NCI-H2227 treated with DMSO at 0.1 percent for 48 hours (cell line): ENCODE data around the gene NRL.
"Not testable (repeated sequence)": the region's sequence is repeated elsewhere in the genome, so short reads cannot be mapped to it uniquely, and the experiment has no call there.

Experiments
- DNase-seq: peaks from one replicate; lab custom pipeline; 2025; lab: John Stamatoyannopoulos, UW

Gene NRL

DNA sequence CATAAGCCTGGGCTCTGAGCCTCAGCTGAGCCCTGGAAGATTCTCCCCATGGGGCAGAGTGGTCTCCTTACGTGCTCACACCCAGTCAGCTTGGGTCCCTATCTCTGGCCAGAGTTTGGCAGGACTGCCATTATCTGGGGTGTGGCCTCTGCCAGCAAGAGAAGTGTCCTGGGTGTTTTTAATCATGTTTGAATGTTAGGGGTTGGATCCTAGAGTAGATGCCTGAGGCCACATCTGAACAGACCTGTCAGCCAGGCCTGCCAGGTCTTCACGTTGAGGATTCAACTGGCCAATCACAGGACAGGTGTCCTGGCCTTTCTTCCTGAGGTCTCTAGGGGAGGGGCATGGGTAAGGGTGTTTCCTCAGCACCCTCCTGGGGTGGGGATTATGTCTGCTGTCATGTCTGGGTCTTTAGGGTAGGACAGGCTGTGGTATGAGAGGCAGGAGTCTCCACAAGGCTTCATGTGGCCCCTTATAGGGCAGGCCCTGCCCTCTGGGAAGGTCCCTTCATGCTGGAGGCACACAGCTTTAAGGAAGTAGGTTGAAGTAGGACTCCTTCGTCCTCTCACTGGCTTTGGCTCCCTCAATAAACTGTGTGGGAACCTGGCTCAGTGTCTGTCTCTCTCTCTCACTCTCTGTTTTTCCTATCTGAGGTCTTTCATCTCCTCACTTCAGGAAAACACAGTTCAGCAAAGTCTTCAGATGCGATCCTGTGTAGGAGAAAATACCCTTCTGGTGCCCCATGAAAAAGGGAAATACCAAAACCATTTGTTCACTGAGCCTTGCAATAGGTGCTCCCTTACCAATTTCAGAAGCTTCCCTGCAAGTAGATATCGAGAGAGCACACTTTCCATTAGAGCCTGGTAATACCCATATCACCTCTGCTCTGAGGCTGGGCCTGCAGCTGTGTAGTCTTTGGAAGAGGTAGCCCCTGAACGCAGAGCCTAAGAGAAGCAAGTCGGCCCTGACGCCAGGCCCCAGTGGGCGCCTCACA, 9.0 kb upstream of the NRL start:
- no peak for DNase-seq

DNA sequence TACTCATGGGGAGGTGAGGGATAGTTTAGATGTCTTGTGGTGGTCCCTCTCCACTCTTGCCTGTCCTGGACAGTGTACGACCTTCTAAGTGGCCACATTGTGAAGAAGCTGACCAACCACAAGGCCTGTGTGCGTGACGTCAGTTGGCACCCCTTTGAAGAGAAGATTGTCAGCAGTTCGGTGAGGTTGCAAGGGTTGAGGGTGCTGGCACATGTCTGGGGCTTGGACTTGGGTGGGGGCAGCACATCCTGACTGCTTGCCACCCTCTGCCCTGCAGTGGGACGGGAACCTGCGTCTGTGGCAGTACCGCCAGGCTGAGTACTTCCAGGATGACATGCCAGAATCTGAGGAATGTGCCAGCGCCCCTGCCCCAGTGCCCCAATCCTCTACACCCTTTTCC, 8.1 kb upstream of the NRL start:
- DNase-seq: no peak

DNA sequence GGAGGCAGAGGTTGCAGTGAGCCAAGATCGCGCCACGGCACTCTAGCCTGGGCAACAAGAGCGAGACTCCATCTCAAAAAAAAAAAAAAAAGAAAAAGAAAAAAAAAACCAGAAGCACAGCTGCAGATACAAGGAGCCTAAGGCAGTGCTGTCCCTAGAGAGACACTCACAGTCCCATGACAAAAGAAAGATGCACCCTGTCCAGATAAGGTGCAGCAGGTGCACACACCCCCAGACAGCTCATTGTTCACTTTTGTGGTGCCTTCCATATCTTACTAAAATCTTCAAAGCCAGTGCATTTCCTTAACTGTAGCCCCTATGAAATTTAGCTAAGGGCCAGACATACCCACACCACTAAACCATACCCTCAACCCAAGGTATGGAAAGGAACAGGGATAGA, 7.7 kb upstream of the NRL start:
- no peak for DNase-seq

DNA sequence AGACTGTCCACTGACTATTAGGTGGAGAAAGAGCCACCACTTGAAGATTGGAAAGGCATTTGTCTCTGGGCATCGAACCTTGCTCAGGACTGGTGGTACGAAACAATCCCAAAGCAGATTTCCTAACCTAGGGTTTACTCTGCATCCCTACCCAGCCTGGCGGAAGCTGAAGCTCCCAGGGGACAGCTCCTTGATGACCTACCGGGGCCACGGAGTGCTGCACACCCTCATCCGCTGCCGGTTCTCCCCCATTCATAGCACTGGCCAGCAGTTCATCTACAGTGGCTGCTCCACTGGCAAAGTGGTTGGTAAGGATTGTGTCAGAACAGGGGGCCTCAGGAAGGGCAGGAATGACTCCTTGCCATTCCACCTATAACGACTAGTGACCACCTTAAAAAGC, 6.5 kb upstream of the NRL start:
- DNase-seq: no peak

GRCh38 chr14:24119691-24120090, 4.9 kb upstream of the NRL start:
- no peak for DNase-seq

DNA sequence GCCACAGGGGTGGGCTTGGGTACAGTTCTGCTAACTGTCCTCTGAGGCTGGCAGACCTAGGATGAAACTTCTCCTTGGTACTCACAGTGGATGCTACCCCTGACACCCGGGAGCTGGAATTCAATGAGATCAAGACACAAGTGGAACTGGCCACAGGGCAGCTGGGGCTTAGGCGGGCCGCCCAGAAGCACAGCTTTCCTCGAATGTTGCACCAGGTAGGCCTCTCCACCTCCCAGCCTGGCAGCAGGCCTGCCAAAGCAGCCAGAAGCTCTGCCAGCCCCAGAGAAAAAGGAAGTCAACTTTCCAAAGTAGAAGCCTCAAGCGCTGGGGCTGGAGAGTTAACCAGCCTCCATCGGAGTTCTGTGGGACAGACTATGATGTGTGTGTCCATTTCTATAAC, 2.4 kb upstream of the NRL start:
- no peak for DNase-seq

- DNase-seq: no peak
Measured at GRCh38 chr14:24116128-24116814, 1.5 kb upstream of the NRL start.

DNA sequence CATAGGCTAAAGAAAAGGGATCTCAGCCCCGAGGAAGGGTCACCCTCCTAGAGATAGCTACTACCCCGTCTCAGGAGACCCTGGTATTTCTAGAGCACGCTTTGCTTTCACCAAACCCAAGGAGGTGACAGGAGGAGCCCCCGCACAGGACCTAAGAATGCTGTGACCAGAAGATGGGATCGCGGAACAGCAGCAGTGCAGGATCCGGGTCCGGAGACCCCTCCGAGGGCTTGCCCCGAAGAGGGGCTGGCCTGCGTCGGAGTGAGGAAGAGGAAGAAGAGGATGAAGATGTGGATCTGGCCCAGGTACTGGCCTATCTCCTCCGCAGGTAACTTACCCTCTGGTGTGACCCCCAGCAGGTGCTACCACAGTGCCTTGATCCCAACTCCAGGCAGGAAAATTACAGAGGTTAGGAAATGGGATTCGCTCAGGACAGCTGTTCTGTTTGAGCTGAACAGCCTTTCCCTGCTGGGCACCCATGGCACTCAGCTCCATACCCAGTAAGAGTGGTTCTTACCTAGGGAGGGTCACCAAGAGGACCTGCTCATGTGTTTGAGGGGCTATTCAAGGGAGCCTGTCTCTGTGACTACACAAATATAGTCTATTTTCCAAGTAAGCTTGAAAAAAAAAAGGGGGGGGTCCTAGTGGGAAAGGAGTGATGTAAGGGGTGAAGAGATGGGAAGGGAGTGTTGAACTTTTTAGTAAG, 826 bp upstream of the NRL start:
- DNase-seq: no peak

DNA sequence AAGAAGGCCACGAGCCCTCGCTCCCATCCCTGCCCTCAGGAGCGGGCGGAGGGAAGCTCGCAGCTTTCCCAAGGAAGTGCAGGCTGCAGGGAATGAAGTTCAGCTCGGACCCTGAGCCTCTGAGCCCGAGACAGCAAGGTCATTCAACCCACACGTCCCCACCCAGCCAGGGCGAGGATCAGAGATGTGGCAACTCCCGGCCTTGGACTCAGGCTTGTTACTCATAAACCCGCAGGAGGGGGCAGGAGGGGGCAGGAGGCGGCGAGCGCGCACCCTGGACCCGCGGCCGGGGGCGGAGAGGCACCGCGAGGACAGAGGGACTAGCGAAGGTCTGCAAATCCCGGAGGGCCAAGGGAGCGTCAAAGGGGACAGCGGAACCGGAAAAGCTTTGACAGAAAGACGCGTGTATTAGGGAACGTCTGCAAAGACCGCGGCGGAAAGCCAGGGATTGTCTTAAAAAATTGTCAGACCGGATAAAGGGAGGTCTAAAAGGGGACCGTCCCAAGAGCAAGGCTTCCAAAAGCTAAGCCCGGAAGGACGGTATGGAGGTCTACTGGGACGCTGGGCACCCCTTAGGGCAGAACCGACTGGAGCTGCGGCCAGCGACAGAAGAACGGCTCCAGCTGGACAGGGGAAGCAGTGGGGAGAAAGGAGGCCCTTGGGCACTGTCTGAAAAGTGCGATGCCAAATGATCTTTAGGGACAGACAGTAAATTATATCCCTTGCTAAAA, 783 bp downstream of the NRL start:
- peak; percentile 83 for DNase-seq

DNA sequence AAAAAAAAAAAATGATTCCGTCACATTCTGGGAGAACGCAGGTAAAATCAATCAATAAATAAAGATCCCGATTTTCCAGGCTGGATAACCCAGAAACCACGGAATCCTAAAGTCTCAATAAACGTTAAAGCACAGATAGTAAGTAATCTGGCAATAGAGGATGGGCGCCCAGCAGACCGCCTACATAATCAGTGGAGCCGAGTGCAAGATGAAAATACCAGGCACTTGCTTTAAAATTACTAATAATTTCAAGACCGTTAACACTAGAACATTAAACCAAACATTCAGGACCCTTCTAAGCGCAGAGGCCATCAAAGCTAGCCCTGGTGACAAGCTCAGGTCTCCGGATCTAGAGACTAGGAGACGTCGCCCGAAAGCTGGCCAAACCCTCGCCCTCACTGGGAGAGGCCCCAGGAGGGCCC, 1.4 kb downstream of the NRL start:
- no peak for DNase-seq

GRCh38 chr14:24110523-24110922, 4.2 kb downstream of the NRL start:
- no peak for DNase-seq

- DNase-seq: no peak
Measured at GRCh38 chr14:24110060-24110459, 4.7 kb downstream of the NRL start.

DNA sequence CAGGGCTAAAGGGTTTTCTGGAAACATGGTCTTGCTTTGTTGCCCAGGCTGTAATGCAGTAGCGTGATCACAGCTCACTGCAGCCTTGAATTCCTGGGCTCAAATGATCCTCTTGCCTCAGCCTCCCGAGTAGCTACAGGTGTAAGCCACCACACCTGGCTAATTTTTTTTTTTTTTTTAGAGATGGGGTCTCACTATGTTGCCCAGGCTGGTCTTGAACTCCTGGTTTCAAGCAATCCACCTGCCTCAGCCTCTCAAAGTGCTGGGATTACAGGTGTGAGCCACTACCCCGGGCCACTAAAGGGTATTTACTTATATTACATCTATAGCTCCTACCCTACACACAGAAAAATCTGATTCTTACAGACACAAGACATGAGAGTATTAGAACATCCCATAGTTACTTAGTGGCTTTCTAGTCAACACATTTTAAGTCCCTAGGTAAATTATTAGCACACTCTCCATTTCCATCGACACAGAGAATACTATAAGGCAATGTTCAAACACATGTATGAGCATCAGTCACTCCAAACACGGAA, 6.3 kb downstream of the NRL start:
- no peak for DNase-seq

DNA sequence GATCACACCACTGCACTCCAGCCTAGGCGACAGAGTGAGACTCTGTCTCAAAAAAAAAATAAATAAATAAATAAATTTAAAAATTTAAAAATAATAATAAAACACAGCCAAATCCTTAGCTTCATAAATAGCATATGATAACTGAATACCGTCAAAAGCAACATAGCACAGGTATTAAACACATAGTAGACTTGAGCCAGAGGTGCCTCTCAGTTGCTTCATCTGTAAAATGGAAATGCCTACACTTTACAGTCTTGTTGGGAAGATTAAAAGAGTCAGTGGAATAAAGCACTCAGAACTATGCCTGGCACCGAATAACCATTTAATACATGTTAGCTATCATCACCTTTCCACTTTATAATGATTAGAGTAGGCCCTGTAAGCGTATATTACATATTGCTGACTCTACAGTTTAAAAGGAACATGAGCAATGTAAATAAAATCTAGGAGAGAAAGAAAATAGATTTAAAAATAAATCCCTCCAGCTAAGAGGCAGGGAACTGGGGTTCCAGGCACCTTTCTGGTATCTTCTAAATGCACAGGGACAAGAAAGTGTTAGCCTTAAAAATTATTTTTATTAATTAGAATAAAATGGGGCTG, 8.0 kb downstream of the NRL start:
- no peak for DNase-seq

DNA sequence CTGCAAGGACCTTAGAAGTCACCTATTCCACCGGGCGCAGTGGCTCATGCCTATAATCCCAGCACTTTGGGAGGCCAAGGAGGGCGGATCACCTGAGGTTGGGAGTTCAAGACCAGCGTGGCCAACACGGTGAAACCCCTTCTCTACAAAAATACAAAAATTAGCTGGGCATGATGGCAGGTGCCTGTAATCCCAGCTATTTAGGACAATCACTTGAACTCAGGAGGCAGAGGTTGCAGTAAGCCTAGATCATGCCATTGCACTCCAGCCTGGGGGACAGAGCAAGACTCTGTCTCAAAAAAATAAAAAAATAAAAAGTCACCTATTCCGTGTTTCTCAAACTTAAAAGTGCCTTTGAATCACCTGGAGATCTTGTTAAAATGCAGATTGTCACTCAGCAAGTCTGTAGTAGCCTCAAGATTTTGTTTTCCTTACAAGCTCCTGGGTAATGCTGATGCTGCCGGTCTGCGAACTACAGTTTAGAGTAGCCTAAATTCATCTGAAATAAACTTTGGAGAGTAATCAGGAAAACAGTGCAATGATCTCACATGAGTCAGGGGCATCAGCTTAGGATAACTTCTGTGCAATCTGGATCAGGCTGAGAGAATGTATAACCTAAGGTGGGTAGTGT, 9.0 kb downstream of the NRL start:
- DNase-seq: not testable (repeated sequence)

GRCh38 chr14:24103451-24103850, 11.3 kb downstream of the NRL start:
- no peak for DNase-seq

DNA sequence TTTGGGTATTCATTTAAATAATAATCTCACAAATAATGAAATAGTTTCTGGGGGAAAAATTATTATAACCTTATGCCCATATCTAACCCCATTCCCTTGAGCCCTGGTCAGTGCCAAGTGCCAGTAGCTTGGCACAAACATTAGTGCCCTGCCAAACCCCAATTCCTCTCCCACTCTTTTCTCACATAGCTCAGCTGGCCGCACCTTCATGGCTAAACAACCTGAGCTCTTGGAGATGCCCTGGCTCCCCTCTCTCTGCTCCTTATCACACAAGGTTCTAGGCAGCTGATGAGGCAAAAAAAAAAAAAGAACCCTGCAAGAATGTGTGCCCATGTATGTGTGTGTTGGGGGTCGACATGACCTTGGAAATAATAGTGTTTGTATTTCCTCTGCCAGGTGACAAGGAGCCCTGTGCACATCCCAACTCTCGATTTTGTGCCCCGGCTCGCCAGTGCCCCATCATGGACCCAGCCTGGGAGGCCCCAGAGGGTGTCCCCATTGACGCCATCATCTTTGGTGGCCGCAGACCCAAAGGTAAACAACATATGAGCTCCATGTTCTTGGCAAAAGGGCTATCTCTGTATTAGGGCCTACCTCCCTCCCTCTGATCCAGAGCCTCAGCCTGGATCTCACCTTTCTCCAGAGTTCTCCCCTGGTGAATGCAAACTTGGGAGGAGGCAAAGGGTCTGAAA, 12.2 kb downstream of the NRL start:
- DNase-seq: no peak

- DNase-seq: no peak
Measured at GRCh38 chr14:24100982-24101494, 13.7 kb downstream of the NRL start.

- DNase-seq: no peak
Measured at GRCh38 chr14:24100197-24100981, 14.4 kb downstream of the NRL start.
